Ovary (tissue), 3 donors: ENCODE results near the gene ADARB2.

ENCODE experiments used
- CTCF ChIP-seq, 3 donors: fragments of 450-650 bp in 2 of 3; fragments of 200-600 bp in 1 of 3; IDR thresholded peaks; one replicate each; pipeline versions ENCODE4 v1.5.1 to v1.8.0; 2016 to 2022; ENCODE audit warnings: antibody characterized with exemption in 3 of 3, mild to moderate bottlenecking in 1 of 3
- EP300 ChIP-seq: sonication (generic); formaldehyde crosslinking; IDR thresholded peaks from one replicate; pipeline ENCODE4 v1.6.1; 2017; ENCODE audit warnings: antibody characterized with exemption
- POLR2A ChIP-seq: fragments of 450-650 bp; IDR thresholded peaks from one replicate; pipeline ENCODE4 v1.6.1; 2017; ENCODE audit warnings: antibody characterized with exemption, mild to moderate bottlenecking, moderate library complexity
- donor health status: DM: no; HTN: no; CAD: no.

GRCh38 chr10:1629326-1630198, 107.8 kb downstream of the ADARB2 start:
- TF ChIP-seq POLR2A: no peak
- TF ChIP-seq CTCF (IDR thresholded peaks at IDR 0.05): no peak
- no peak for TF ChIP-seq EP300
